GM18498 (cell line): ENCODE measurements around the gene ERVFRD-1.
"Not testable (repeated sequence)": the region's sequence is repeated elsewhere in the genome, so short reads cannot be mapped to it uniquely, and the experiment has no call there.

Experiments used
- ATAC-seq: cut with Tn5 transposase; IDR thresholded peaks from one replicate; pipeline ENCODE4 v1.9.1; 2021; ENCODE audit warnings: mild to moderate bottlenecking, moderate library complexity; ENCODE audit not compliant: unreplicated experiment

Gene ERVFRD-1

GRCh38 chr6:11129908-11130565, 18.5 kb upstream of the ERVFRD-1 start:
- ATAC-seq, result no peak

- no peak for ATAC-seq
Measured at GRCh38 chr6:11128608-11129007, 17.1 kb upstream of the ERVFRD-1 start.

GRCh38 chr6:11126876-11127275, 15.4 kb upstream of the ERVFRD-1 start:
- ATAC-seq, result no peak

- ATAC-seq, result no peak
Measured at GRCh38 chr6:11123978-11124377, 12.5 kb upstream of the ERVFRD-1 start.

- ATAC-seq, result no peak
Measured at GRCh38 chr6:11122380-11122779, 10.9 kb upstream of the ERVFRD-1 start.

- no peak for ATAC-seq
Measured at GRCh38 chr6:11121851-11122250, 10.3 kb upstream of the ERVFRD-1 start.

GRCh38 chr6:11120271-11121005, 8.9 kb upstream of the ERVFRD-1 start:
- ATAC-seq, result no peak

GRCh38 chr6:11115808-11116536, 4.4 kb upstream of the ERVFRD-1 start:
- ATAC-seq, result not testable (repeated sequence)

GRCh38 chr6:11113038-11113437, 1.5 kb upstream of the ERVFRD-1 start:
- ATAC-seq, result no peak

GRCh38 chr6:11111769-11112437, 378 bp upstream of the ERVFRD-1 start:
- ATAC-seq, result no peak

GRCh38 chr6:11108726-11109125, 2.8 kb downstream of the ERVFRD-1 start:
- no peak for ATAC-seq

- ATAC-seq, result no peak
Measured at GRCh38 chr6:11103065-11103464, 8.5 kb downstream of the ERVFRD-1 start.

- no peak for ATAC-seq
Measured at GRCh38 chr6:11101417-11101816, 10.1 kb downstream of the ERVFRD-1 start.

GRCh38 chr6:11098004-11098403, 13.5 kb downstream of the ERVFRD-1 start:
- ATAC-seq, result no peak

- no peak for ATAC-seq
Measured at GRCh38 chr6:11097476-11097875, 14.0 kb downstream of the ERVFRD-1 start.

GRCh38 chr6:11096109-11096508, 15.4 kb downstream of the ERVFRD-1 start:
- no peak for ATAC-seq

- no peak for ATAC-seq
Measured at GRCh38 chr6:11094941-11095340, 16.6 kb downstream of the ERVFRD-1 start.

- ATAC-seq, result peak; percentile 38
Measured at GRCh38 chr6:11094411-11094851, 17.1 kb downstream of the ERVFRD-1 start.

- ATAC-seq, result peak; percentile 92
Measured at GRCh38 chr6:11093626-11094410, 17.7 kb downstream of the ERVFRD-1 start, which contains the start of gene SMIM13. SMIM13 (plus strand) TSS chr6:11093834; CDS start chr6:11094314, 480 bp downstream.

GRCh38 chr6:11093376-11093625, 18.2 kb downstream of the ERVFRD-1 start:
- ATAC-seq, result peak; percentile 20
